HG03460 (cell line): Measurements from ENCODE around the gene NNT.
"Not testable (repeated sequence)": the region's sequence is repeated elsewhere in the genome, so short reads cannot be mapped to it uniquely, and the experiment has no call there.

Experiments used
- ATAC-seq: cut with Tn5 transposase; IDR thresholded peaks from one replicate; pipeline ENCODE4 v1.9.1; 2021; ENCODE audit not compliant: unreplicated experiment

Gene NNT

GRCh38 chr5:43602461-43603343 is at the start of gene NNT:
TSS of gene NNT (plus strand) at chr5:43603180. CDS start at chr5:43609196, 6,016 bp downstream.
- ATAC-seq: peak; percentile 73

GRCh38 chr5:43553381-43553780 is 49.6 kb upstream of the NNT start:
- ATAC-seq: no peak

- ATAC-seq: no peak
Measured at GRCh38 chr5:43554497-43554896, 48.5 kb upstream of the NNT start.

- ATAC-seq: peak; percentile 3
Measured at GRCh38 chr5:43555895-43556606, 46.9 kb upstream of the NNT start.

GRCh38 chr5:43556607-43556856 is 46.4 kb upstream of the NNT start:
- ATAC-seq: peak; percentile 84

- ATAC-seq: peak; percentile 67
Measured at GRCh38 chr5:43556857-43557542, 46.0 kb upstream of the NNT start, which contains the start of gene PAIP1. TSS of gene PAIP1 (minus strand) at chr5:43557077. CDS start at chr5:43556846, 231 bp downstream.

GRCh38 chr5:43560128-43560527 is 42.9 kb upstream of the NNT start:
- no peak for ATAC-seq

GRCh38 chr5:43561356-43561755 is 41.6 kb upstream of the NNT start:
- no peak for ATAC-seq

- ATAC-seq: no peak
Measured at GRCh38 chr5:43563321-43563720, 39.7 kb upstream of the NNT start.

- no peak for ATAC-seq
Measured at GRCh38 chr5:43564289-43564850, 38.6 kb upstream of the NNT start.

GRCh38 chr5:43565043-43565442 is 37.9 kb upstream of the NNT start:
- ATAC-seq: no peak

- ATAC-seq: no peak
Measured at GRCh38 chr5:43567967-43568366, 35.0 kb upstream of the NNT start.

- ATAC-seq: no peak
Measured at GRCh38 chr5:43569236-43569746, 33.7 kb upstream of the NNT start.

- no peak for ATAC-seq
Measured at GRCh38 chr5:43570450-43571158, 32.4 kb upstream of the NNT start.

GRCh38 chr5:43571237-43571636 is 31.7 kb upstream of the NNT start:
- ATAC-seq: no peak

- ATAC-seq: no peak
Measured at GRCh38 chr5:43572357-43572756, 30.6 kb upstream of the NNT start.

- ATAC-seq: no peak
Measured at GRCh38 chr5:43573058-43573457, 29.9 kb upstream of the NNT start.

GRCh38 chr5:43580402-43581210 is 22.4 kb upstream of the NNT start:
- not testable (repeated sequence) for ATAC-seq

GRCh38 chr5:43581398-43581797 is 21.6 kb upstream of the NNT start:
- no peak for ATAC-seq
